ENCODE data around the gene CIBAR2.

The CIBAR2 gene

GRCh38 chr16:85051067-85051581 lies 61.1 kb downstream of the CIBAR2 start:
- TF ChIP-seq MAX (IDR thresholded peaks at IDR 0.05; ENCODE audit: low read depth, low read length) (no peak), POLR2A (IDR thresholded peaks at IDR 0.05; ENCODE audit: extremely low read depth, insufficient read length) (no peak), MYC (IDR thresholded peaks at IDR 0.05; ENCODE audit: low read depth, low read length) (no peak), CTCF (IDR thresholded peaks at IDR 0.05; ENCODE audit: low read depth, low read length) (no peak)
- DNase-seq (ENCODE audit: low read depth) = no peak
- no peak overlapping the region for H3K4me3 ChIP-seq (ENCODE audit: low read depth, low read length)

GRCh38 chr16:85049706-85050305 lies 62.5 kb downstream of the CIBAR2 start:
- DNase-seq (ENCODE audit: low read depth) = no peak
- H3K4me3 ChIP-seq (ENCODE audit: low read depth, low read length) = no peak overlapping the region
- TF ChIP-seq CTCF (IDR thresholded peaks at IDR 0.05; ENCODE audit: low read depth, low read length) (no peak), POLR2A (IDR thresholded peaks at IDR 0.05; ENCODE audit: extremely low read depth, insufficient read length) (no peak), MAX (IDR thresholded peaks at IDR 0.05; ENCODE audit: low read depth, low read length) (no peak), MYC (IDR thresholded peaks at IDR 0.05; ENCODE audit: low read depth, low read length) (no peak)

- peak; percentile 40 for DNase-seq (ENCODE audit: low read depth)
- TF ChIP-seq POLR2A (IDR thresholded peaks at IDR 0.05; ENCODE audit: extremely low read depth, insufficient read length) = no peak
- TF ChIP-seq CTCF (IDR thresholded peaks at IDR 0.05; ENCODE audit: low read depth, low read length) = no peak
- TF ChIP-seq MAX (IDR thresholded peaks at IDR 0.05; ENCODE audit: low read depth, low read length) = no peak
- TF ChIP-seq MYC (IDR thresholded peaks at IDR 0.05; ENCODE audit: low read depth, low read length) = no peak
- no peak overlapping the region for H3K4me3 ChIP-seq (ENCODE audit: low read depth, low read length)
Observed at GRCh38 chr16:85048921-85049562, 63.2 kb downstream of the CIBAR2 start.

Data from NB4 (cell line).